GM21390 (cell line): ENCODE data around the gene SFT2D1.
A peak's percentile ranks its signal among the peaks of the same experiment; 100 is the strongest.

Experiments
- ATAC-seq: cut with Tn5 transposase; IDR thresholded peaks from one replicate; pipeline ENCODE4 v1.9.1; 2021; ENCODE audit not compliant: unreplicated experiment

SFT2D1 gene

GRCh38 chr6:166335378-166336302 lies 6.7 kb downstream of the SFT2D1 start:
- peak; percentile 38 for ATAC-seq

DNA sequence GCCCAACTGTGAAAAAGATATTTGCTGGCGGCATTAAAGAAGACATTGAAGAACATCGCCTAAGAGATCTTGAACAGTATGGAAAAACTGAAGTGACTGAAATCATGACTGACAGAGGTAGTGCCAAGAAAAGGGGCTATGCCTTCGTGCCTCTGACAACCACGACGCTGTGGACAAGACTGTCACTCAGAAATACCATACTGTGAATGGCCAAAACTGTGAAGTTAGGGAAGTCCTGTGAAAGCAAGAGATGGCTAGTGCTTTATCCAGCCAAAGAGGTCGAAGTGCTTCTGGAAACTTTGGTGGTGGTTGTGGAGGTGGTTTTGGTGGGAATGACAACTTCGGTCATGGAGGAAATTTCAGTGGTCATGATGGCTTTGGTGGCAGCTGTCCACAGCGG lies 7.5 kb downstream of the SFT2D1 start:
- ATAC-seq = no peak

GRCh38 chr6:166333172-166333995 lies 9.0 kb downstream of the SFT2D1 start:
- ATAC-seq = peak; percentile 74

- ATAC-seq = no peak
Measured at GRCh38 chr6:166331503-166332415, 10.6 kb downstream of the SFT2D1 start.

- ATAC-seq = no peak
Measured at GRCh38 chr6:166330612-166331011, 11.7 kb downstream of the SFT2D1 start.

DNA sequence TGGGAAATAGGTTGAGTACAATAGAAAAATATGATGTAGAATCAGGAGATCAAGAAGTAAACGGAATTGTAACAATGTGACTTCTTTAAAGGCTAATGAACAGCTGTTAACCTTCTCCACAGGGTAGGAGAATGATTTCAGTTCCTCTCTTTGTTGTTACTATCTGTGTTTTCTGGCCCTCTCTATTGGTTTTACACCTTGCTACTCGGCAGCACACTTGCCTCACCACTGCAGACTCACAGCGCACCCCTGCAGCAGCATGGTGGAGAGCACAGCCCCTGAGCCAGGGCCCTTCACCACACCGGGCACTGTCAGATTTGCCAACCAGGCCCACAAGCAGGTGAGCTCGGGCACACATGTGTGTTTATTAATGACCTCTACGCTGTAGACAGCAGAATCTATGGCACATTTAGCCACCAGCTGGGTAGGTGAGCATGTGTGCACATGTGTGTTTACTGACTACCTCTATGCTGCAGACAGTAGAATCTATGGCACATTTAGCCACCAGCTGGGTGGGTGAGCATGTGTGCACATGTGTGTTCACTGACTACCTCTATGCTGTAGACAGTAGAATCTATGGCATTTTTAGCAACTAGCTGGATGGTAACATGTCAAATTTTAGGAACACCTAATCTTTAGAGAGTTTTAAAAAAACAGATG lies 16.8 kb downstream of the SFT2D1 start:
- peak; percentile 91 for ATAC-seq

- ATAC-seq = no peak
Measured at GRCh38 chr6:166323395-166323794, 18.9 kb downstream of the SFT2D1 start.

GRCh38 chr6:166318649-166319600 lies 23.4 kb downstream of the SFT2D1 start:
- ATAC-seq = no peak

DNA sequence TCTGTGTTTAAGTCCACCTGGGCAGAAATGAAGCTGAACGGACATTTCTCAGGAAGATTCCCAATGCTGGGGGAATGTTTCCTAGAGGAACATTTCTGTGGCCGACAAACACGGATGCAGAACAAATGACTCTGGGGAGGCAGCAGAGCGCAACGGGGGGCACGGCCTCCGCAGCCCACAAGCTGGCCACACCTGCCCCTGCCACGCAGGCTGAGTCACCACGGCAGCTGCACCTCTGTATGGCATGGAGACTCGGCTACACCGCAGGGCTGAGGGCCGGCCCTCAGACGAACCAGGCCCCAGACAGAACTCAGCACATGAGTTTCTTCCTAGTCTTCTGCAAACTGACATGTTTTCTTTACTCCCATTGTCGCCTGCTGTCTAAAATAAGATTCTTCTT lies 24.1 kb downstream of the SFT2D1 start:
- no peak for ATAC-seq

DNA sequence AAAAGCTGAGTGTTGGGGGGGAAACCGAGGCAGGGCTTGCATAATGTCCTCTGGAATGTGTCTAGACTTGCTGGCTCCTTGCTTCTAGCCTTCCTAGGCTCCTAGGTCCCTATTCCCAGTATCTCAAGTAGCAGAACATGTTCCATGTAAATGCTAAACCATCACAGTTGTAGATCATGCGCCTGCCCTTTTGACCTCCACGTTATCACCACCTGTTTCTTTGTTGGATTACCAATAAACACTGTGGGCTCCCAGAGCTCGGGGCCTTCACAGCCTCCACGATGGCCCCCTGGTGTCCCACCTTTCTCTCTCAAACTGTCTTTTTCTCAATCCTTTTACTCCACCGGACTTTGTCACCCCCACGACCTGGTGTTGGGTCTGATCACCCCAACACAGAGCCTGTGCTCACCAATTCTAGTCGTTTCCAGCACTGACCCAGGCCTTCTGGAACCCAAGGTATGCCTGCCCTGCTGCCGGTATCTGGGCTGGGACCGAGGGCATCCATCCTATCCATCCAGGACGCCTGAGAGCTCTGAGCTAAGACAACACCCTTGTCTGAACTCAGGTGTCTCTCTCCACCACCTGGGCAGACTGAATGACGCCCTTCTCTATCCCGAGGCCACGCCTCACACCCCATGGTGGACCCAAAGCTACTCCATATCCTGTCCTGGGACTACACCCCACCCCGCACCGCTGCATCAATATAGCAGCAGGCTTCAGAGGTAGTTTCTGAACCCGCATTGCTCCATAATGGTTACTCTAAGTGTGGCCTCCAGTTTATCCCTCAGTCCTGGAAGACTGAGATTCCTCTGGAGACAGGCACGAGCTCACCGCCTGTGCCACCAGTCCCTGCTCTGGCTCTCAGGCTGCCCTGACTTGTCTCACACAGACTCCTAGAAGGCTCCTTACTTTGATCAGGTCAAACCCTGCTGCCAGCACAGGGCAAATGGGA lies 24.8 kb downstream of the SFT2D1 start:
- no peak for ATAC-seq

- no peak for ATAC-seq
Measured at GRCh38 chr6:166315436-166315835, 26.9 kb downstream of the SFT2D1 start.

GRCh38 chr6:166314454-166314853 lies 27.9 kb downstream of the SFT2D1 start:
- ATAC-seq = no peak

DNA sequence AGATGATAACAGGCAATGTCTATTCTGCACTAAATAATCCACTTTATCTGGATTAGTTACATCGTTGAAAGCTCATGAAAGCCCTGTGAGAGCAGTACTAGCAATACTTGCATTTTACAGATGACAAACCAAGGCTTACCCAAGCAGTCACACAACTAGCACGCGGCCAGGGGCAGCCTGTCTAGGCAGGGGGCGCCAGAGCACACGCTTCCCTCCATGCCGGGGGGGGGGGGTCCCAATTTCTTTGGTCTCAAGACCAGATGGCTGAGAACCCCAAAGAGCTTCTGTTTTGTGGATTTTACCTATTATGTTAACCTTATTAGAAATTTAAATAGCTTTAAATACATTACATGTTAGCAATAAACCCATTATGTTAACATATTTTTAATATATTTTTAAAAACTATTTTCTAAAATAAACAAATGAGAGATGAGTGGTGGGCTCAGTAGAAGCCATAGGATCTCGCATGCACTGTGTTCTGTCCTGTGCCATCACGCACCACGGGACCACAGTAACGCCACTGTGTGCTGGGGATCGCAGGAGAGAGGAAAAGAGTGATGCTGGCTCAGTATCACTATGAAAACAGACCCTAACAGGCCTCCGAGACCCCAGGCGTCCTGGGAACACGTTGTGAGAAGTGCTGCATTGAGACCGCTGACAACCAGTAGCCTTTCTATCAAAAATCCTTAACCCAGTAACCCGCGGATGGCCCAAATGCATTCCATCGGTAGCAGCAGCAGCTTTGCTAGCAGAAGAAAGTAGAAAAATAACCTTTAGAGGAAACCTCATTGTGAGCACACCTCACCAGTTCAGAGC lies 28.9 kb downstream of the SFT2D1 start:
- ATAC-seq = no peak

- ATAC-seq = no peak
Measured at GRCh38 chr6:166312832-166313231, 29.5 kb downstream of the SFT2D1 start.

- no peak for ATAC-seq
Measured at GRCh38 chr6:166310634-166311033, 31.7 kb downstream of the SFT2D1 start.

- ATAC-seq = no peak
Measured at GRCh38 chr6:166309977-166310376, 32.4 kb downstream of the SFT2D1 start.
